Measurements from ENCODE around the gene MCRIP2.

- TF ChIP-seq, protein P1, sequence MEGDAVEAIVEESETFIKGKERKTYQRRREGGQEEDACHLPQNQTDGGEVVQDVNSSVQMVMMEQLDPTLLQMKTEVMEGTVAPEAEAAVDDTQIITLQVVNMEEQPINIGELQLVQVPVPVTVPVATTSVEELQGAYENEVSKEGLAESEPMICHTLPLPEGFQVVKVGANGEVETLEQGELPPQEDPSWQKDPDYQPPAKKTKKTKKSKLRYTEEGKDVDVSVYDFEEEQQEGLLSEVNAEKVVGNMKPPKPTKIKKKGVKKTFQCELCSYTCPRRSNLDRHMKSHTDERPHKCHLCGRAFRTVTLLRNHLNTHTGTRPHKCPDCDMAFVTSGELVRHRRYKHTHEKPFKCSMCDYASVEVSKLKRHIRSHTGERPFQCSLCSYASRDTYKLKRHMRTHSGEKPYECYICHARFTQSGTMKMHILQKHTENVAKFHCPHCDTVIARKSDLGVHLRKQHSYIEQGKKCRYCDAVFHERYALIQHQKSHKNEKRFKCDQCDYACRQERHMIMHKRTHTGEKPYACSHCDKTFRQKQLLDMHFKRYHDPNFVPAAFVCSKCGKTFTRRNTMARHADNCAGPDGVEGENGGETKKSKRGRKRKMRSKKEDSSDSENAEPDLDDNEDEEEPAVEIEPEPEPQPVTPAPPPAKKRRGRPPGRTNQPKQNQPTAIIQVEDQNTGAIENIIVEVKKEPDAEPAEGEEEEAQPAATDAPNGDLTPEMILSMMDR (IDR thresholded peaks at IDR 0.05 in 8 of 11, conservative IDR thresholded peaks at IDR 0.05 in 3 of 11): peak in 10 of 11 experiments; percentile 61 to 99 (median 96)
- TF ChIP-seq POLR2A (IDR thresholded peaks at IDR 0.05) (peak in 1 of 3 donors; percentile 41), POLR2AphosphoS5 (IDR thresholded peaks at IDR 0.05) (peak; percentile 90 to 94 (median 91))
Measured at GRCh38 chr16:667780-668518, 26.3 kb downstream of the MCRIP2 start, which contains the start of gene RHOT2.

All from spleen (tissue), 7 donors.